Fibroblast of pulmonary artery (primary cell): ENCODE results near the gene DST.

Source experiments
- DNase-seq: peaks from one replicate; pipeline ENCODE4 v3.0.0-alpha.2; 2010; ENCODE audit warnings: low read depth
- H3K4me3 ChIP-seq: replicated peaks from 2 replicates; pipeline ENCODE4 v1.5.1; 2011; ENCODE audit warnings: low read depth, mild to moderate bottlenecking, control low read depth, low read length, moderate library complexity
- CTCF ChIP-seq: IDR thresholded peaks from 2 replicates; pipeline ENCODE4 v1.5.1; 2011; ENCODE audit warnings: mild to moderate bottlenecking, control low read depth, low read length, inconsistent platforms; ENCODE audit errors: missing control alignments

Gene DST

GRCh38 chr6:56637640-56638039 is 5.0 kb downstream of the DST start:
- H3K4me3 ChIP-seq: no peak overlapping the region
- TF ChIP-seq CTCF: peak; percentile 61
- DNase-seq: peak; percentile 90

- no peak overlapping the region for H3K4me3 ChIP-seq
- TF ChIP-seq CTCF: no peak
- DNase-seq: no peak
These were observed 14.6 kb downstream of the DST start for GRCh38 chr6:56628105-56628504.

GRCh38 chr6:56625356-56625755 is 17.3 kb downstream of the DST start:
- TF ChIP-seq CTCF: no peak
- no peak overlapping the region for H3K4me3 ChIP-seq

GRCh38 chr6:56624728-56625069 is 18.0 kb downstream of the DST start:
- no peak for TF ChIP-seq CTCF
- H3K4me3 ChIP-seq: no peak overlapping the region
- no peak for DNase-seq

More at GRCh38 chr6:56625356-56625755, 17.3 kb downstream of the DST start:
- no peak for DNase-seq

GRCh38 chr6:56624046-56624727 is 18.5 kb downstream of the DST start:
- TF ChIP-seq CTCF: no peak
- H3K4me3 ChIP-seq: no peak overlapping the region
- no peak for DNase-seq

GRCh38 chr6:56620229-56620868 is 22.3 kb downstream of the DST start:
- peak; percentile 47 for DNase-seq
- no peak for TF ChIP-seq CTCF
- H3K4me3 ChIP-seq: no peak overlapping the region

- H3K4me3 ChIP-seq: no peak overlapping the region
- peak; percentile 9 for TF ChIP-seq CTCF
- no peak for DNase-seq
These were observed 24.6 kb downstream of the DST start for GRCh38 chr6:56618050-56618449.
